Right lobe of liver (tissue), 4 donors: ENCODE results near the gene LRRC75A.

ENCODE experiments used
- CTCF ChIP-seq, 4 donors: fragments of 200-600 bp in 3 of 4; fragments of 450-650 bp in 1 of 4; IDR thresholded peaks; one replicate each; pipeline versions ENCODE4 v1.5.1 to v1.8.0; 2016 to 2022; ENCODE audit warnings: antibody characterized with exemption in 4 of 4, mild to moderate bottlenecking in 2 of 4
- POLR2A ChIP-seq: fragments of 450-650 bp; IDR thresholded peaks from one replicate; pipeline ENCODE4 v1.6.1; 2017; ENCODE audit warnings: antibody characterized with exemption, mild to moderate bottlenecking
- donor health status: DM: no; HTN: no; CAD: no.
- donor health status: DM: no; HTN: no; CAD: no.
- donor health status: DM: no; HTN: yes; CAD: no.

DNA sequence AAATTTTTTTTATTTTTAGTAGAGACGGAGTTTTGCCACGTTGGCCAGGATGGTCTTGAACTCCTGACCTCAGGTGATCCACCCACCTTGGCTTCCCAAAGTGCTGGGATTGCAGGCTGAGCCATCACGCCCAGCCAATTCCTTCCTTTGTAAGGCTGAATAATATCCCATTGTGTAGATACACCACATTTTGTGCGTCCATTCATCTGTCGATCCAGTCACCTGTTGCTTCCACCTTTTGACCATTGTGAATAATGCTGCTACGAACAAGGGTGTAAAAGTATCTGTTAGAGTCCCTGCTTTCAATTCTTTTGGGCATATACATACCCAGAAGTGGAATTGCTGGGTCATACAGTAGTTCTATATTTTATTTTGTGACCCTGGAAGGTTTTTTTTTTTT is 61.3 kb downstream of the LRRC75A start:
- TF ChIP-seq CTCF (IDR thresholded peaks at IDR 0.05): no peak
- TF ChIP-seq POLR2A: no peak
